Kidney capillary endothelial cell (primary cell): ENCODE measurements around the gene ARL5C.

Source experiments
- DNase-seq: peaks from one replicate; pipeline ENCODE4 v3.0.0-alpha.2; 2018; ENCODE audit warnings: low spot score

Gene ARL5C

DNA sequence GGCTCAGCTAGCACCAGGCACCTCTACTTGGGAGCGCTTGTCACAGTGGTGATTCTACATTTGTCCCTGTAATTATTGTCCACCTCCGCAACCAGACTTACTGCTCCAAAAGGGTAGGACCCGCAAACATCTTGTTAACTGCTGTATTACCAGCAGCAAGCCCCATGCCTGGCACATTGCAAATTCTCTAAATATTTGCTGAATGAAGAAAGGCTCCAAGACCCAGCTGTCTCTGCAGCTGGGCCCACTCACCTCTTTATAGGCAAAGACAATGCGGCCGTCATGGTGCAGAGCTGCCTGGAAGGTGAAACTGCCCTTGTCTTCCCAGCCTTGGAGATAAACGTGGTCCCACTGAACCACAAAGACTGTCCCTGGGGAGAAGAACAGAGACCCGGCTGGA is 58.8 kb downstream of the ARL5C start:
- no peak for DNase-seq
